ENCODE results near the gene ECHS1. TPM values are rescaled to one million over a fixed set of nuclear protein-coding genes. Genes with fewer than 3 reads are reported as not detected.

The ECHS1 gene
- total and polyA plus RNA-seq, 2 of the 8 experiments (the other 6 are each of a cell fraction or from before 2014, with no cell fraction given): 41.7 to 101 TPM

- no peak for TF ChIP-seq CEBPB (IDR thresholded peaks at IDR 0.05; ENCODE audit: low read depth, low read length)
These were observed 37.7 kb downstream of the ECHS1 start (continued) for GRCh38 chr10:133335246-133336117.
